Astrocyte (in vitro differentiated cells and primary cell): ENCODE measurements around the gene OR51G2. TPM values are rescaled to one million over a fixed set of nuclear protein-coding genes. Genes with fewer than 3 reads are reported as not detected.

Experiments used
- DNase-seq: peaks from one replicate; pipeline ENCODE4 v3.0.0-alpha.2; 2010; ENCODE audit warnings: low read depth
- FAIRE-seq: peaks from 2 replicates; lab custom pipeline; 2011; peaks lifted over from hg19 to GRCh38; lab: Jason Lieb, UNC
- H2AFZ ChIP-seq: 2 replicates; pipeline ENCODE4 v1.6.0; 2012; ENCODE audit warnings: low read depth, low read length, inconsistent platforms
- H3K27ac ChIP-seq: 2 replicates; pipeline ENCODE4 v1.5.1; 2011; ENCODE audit warnings: low read depth, low read length, inconsistent platforms
- H3K27me3 ChIP-seq: 2 replicates; pipeline ENCODE4 v1.6.0; 2011; ENCODE audit warnings: low read length, inconsistent platforms; ENCODE audit not compliant: insufficient read depth
- H3K36me3 ChIP-seq: 2 replicates; pipeline ENCODE4 v1.5.1; 2011; ENCODE audit warnings: low read length, inconsistent platforms; ENCODE audit not compliant: insufficient read depth
- H3K4me1 ChIP-seq: 2 replicates; pipeline ENCODE4 v1.5.1; 2011; ENCODE audit warnings: low read length, inconsistent platforms; ENCODE audit not compliant: insufficient read depth
- H3K4me2 ChIP-seq: 2 replicates; pipeline ENCODE4 v1.6.0; 2012; ENCODE audit warnings: low read length, inconsistent platforms
- H3K4me3 ChIP-seq: 2 replicates; pipeline ENCODE4 v1.5.1; 2011; ENCODE audit warnings: low read depth, mild to moderate bottlenecking, low read length, inconsistent platforms; ENCODE audit not compliant: insufficient read depth
- H3K79me2 ChIP-seq: 2 replicates; pipeline ENCODE4 v1.6.0; 2012; ENCODE audit warnings: mild to moderate bottlenecking, low read length, inconsistent platforms; ENCODE audit not compliant: insufficient read depth
- H3K9ac ChIP-seq: 2 replicates; pipeline ENCODE4 v1.6.0; 2012; ENCODE audit warnings: mild to moderate bottlenecking, low read length, inconsistent platforms
- H3K9me3 ChIP-seq: 2 replicates; pipeline ENCODE4 v1.5.1; 2012; ENCODE audit warnings: low read depth, mild to moderate bottlenecking, low read length, inconsistent platforms; ENCODE audit not compliant: insufficient read depth
- H4K20me1 ChIP-seq: 2 replicates; pipeline ENCODE4 v1.6.0; 2012; ENCODE audit warnings: low read length, inconsistent platforms; ENCODE audit not compliant: insufficient read depth
- H3K27ac Mint-ChIP-seq: one replicate; pipeline ENCODE4 v1.8.0; 2021; ENCODE audit warnings: mild to moderate bottlenecking, mixed read lengths; ENCODE audit not compliant: unreplicated experiment
- H3K27me3 Mint-ChIP-seq: one replicate; pipeline ENCODE4 v1.8.0; 2021; ENCODE audit warnings: low read depth, mixed read lengths; ENCODE audit not compliant: unreplicated experiment
- H3K36me3 Mint-ChIP-seq: one replicate; pipeline ENCODE4 v1.8.0; 2021; ENCODE audit warnings: low read depth, mixed read lengths; ENCODE audit not compliant: unreplicated experiment
- H3K4me1 Mint-ChIP-seq: one replicate; pipeline ENCODE4 v1.8.0; 2021; ENCODE audit warnings: low read depth, mixed read lengths; ENCODE audit not compliant: unreplicated experiment
- H3K4me3 Mint-ChIP-seq: one replicate; pipeline ENCODE4 v1.8.0; 2021; ENCODE audit warnings: mild to moderate bottlenecking, moderate library complexity, mixed read lengths; ENCODE audit not compliant: unreplicated experiment
- H3K9me3 Mint-ChIP-seq: one replicate; pipeline ENCODE4 v1.8.0; 2021; ENCODE audit warnings: mild to moderate bottlenecking, mixed read lengths; ENCODE audit not compliant: unreplicated experiment
- CTCF ChIP-seq: IDR thresholded peaks from 2 replicates; pipeline ENCODE4 v1.5.1; 2011; ENCODE audit warnings: low read depth, mild to moderate bottlenecking, inconsistent platforms, low read length, moderate library complexity; ENCODE audit not compliant: insufficient read depth
- EZH2 ChIP-seq: IDR thresholded peaks from 2 replicates; pipeline ENCODE4 v1.6.1; 2012; ENCODE audit warnings: mild to moderate bottlenecking, low read length, inconsistent platforms; ENCODE audit not compliant: insufficient read depth
- total RNA-seq: library from RNA; stranded (reverse); gene quantifications from 2 replicates; pipeline ENCODE4 v1.2.1, GENCODE V29; 2021

OR51G2 gene
- total RNA-seq, 1 donor from 2014 or later = not detected

- no peak for TF ChIP-seq CTCF
- no peak for TF ChIP-seq EZH2
- Histone ChIP-seq H3K27ac (no peak overlapping the region), H3K4me1 (no peaks in the 10 kb centered on the region), H3K9me3 (no peaks in the 10 kb centered on the region), H3K4me2 (no peak overlapping the region), H3K9ac (no peak overlapping the region), H3K79me2 (no peaks in the 10 kb centered on the region), H3K36me3 (no peaks in the 10 kb centered on the region), H2AFZ (no peak overlapping the region), H3K4me3 (no peak overlapping the region), H4K20me1 (no peaks in the 10 kb centered on the region), H3K27me3 (no peaks in the 10 kb centered on the region)
- Mint-ChIP-seq H3K4me1 (peaks cover 6% of the 10 kb centered on the region), H3K9me3 (no peaks in the 10 kb centered on the region), H3K36me3 (no peaks in the 10 kb centered on the region), H3K27ac (no peak overlapping the region), H3K27me3 (no peaks in the 10 kb centered on the region), H3K4me3 (no peak overlapping the region)
- FAIRE-seq = no peak
- peak; percentile 6 for DNase-seq
Measured at GRCh38 chr11:4890279-4890678, 28.9 kb downstream of the OR51G2 start.

GRCh38 chr11:4887591-4887990 is 31.6 kb downstream of the OR51G2 start:
- Histone ChIP-seq H3K9me3 (no peaks in the 10 kb centered on the region), H3K4me2 (no peak overlapping the region), H3K27me3 (no peaks in the 10 kb centered on the region), H4K20me1 (no peaks in the 10 kb centered on the region), H3K27ac (no peak overlapping the region), H3K36me3 (no peaks in the 10 kb centered on the region), H3K4me1 (no peaks in the 10 kb centered on the region), H2AFZ (no peak overlapping the region), H3K9ac (no peak overlapping the region), H3K4me3 (no peak overlapping the region), H3K79me2 (no peaks in the 10 kb centered on the region)
- H3K36me3 Mint-ChIP-seq = no peaks in the 10 kb centered on the region
- no peak for TF ChIP-seq CTCF
- no peak for TF ChIP-seq EZH2
- peaks cover 6% of the 10 kb centered on the region for H3K4me1 Mint-ChIP-seq
- FAIRE-seq = no peak
- no peak for DNase-seq
- H3K27ac Mint-ChIP-seq = no peak overlapping the region
- peak overlapping the region; percentile 45 for H3K4me3 Mint-ChIP-seq
- H3K27me3 Mint-ChIP-seq = no peaks in the 10 kb centered on the region
- H3K9me3 Mint-ChIP-seq = no peaks in the 10 kb centered on the region

- Mint-ChIP-seq H3K9me3 (no peaks in the 10 kb centered on the region), H3K27me3 (no peaks in the 10 kb centered on the region), H3K36me3 (no peaks in the 10 kb centered on the region), H3K4me1 (peaks cover 11% of the 10 kb centered on the region), H3K27ac (no peak overlapping the region), H3K4me3 (no peak overlapping the region)
- no peaks in the 10 kb centered on the region for H3K9me3 ChIP-seq
- H3K27ac ChIP-seq = no peak overlapping the region
- H3K4me1 ChIP-seq = no peaks in the 10 kb centered on the region
- DNase-seq (no peak), FAIRE-seq (no peak)
- no peaks in the 10 kb centered on the region for H3K27me3 ChIP-seq
- H3K36me3 ChIP-seq = no peaks in the 10 kb centered on the region
- no peaks in the 10 kb centered on the region for H3K79me2 ChIP-seq
- H3K9ac ChIP-seq = no peak overlapping the region
- H4K20me1 ChIP-seq = no peaks in the 10 kb centered on the region
- H3K4me3 ChIP-seq = no peak overlapping the region
- no peak overlapping the region for H3K4me2 ChIP-seq
- H2AFZ ChIP-seq = no peak overlapping the region
- TF ChIP-seq EZH2 (no peak), CTCF (no peak)
Measured at GRCh38 chr11:4886186-4886585, 33.0 kb downstream of the OR51G2 start.
